Right lobe of liver (tissue), 6 donors: ENCODE data around the gene UNC13D. TPM values are rescaled to one million over a fixed set of nuclear protein-coding genes. Genes with fewer than 3 reads are reported as not detected.
"Not testable (repeated sequence)": the region's sequence is repeated elsewhere in the genome, so short reads cannot be mapped to it uniquely, and the experiment has no call there.

Experiments
- ATAC-seq, 4 donors: fragments of 200-7000 bp; cut with Tn5 transposase; one replicate each; pipeline ENCODE4 v1.9.1; 2020; ENCODE audit warnings: mild to moderate bottlenecking in 4 of 4, moderate library complexity in 4 of 4
- DNase-seq, 3 donors: peaks; one replicate each; pipeline ENCODE4 v3.0.0-alpha.2; 2020
- H3K27ac ChIP-seq, 3 donors: fragments of 200-600 bp; one replicate each; pipeline ENCODE4 v1.8.0; 2022
- H3K27me3 ChIP-seq, 2 donors: fragments of 200-600 bp; one replicate each; pipeline ENCODE4 v1.8.0; 2022
- H3K36me3 ChIP-seq, 4 donors: fragments of 200-600 bp; sonication (generic) in 1 of 4; one replicate each; pipeline versions ENCODE4 v1.5.1 to v1.8.0; 2017 to 2022; ENCODE audit warnings: control low read depth in 1 of 4
- H3K4me1 ChIP-seq, 4 donors: fragments of 200-600 bp; sonication (generic) in 1 of 4; one replicate each; pipeline versions ENCODE4 v1.5.1 to v1.8.0; 2017 to 2022; ENCODE audit warnings: control low read depth in 1 of 4
- H3K4me3 ChIP-seq, 3 donors: fragments of 200-600 bp; one replicate each; pipeline ENCODE4 v1.8.0; 2022
- H3K9me3 ChIP-seq, 4 donors: fragments of 200-600 bp; sonication (generic) in 1 of 4; one replicate each; pipeline versions ENCODE4 v1.5.1 to v1.8.0; 2017 to 2022; ENCODE audit warnings: control low read depth in 1 of 4
- CTCF ChIP-seq, 4 donors: fragments of 200-600 bp in 3 of 4; fragments of 450-650 bp in 1 of 4; IDR thresholded peaks; one replicate each; pipeline versions ENCODE4 v1.5.1 to v1.8.0; 2016 to 2022; ENCODE audit warnings: antibody characterized with exemption in 4 of 4, mild to moderate bottlenecking in 2 of 4
- POLR2A ChIP-seq: fragments of 450-650 bp; IDR thresholded peaks from one replicate; pipeline ENCODE4 v1.6.1; 2017; ENCODE audit warnings: antibody characterized with exemption, mild to moderate bottlenecking
- WGBS: methylation state at CpG from one replicate; pipeline ENCODE4 v1.1.6; 2018; ENCODE audit warnings: low coverage, low lambda C conversion rate; ENCODE audit not compliant: insufficient coverage; ENCODE audit errors: missing lambda C conversion rate; 5-methylcytosine and 5-hydroxymethylcytosine counted together
- intact Hi-C, 2 donors: fragments of 100-400 bp; cut with DNase I; formaldehyde crosslinking; loops; one replicate each; pipeline versions ENCODE4 v1.11.2 to v1.14.1; 2022
- total RNA-seq, 6 experiments: library from RNA; depleted of rRNA in 2 of 6; stranded (reverse); fragments of >200 nt in 2 of 6; fragmentation: NEBNext Ultra II Directional in 3 of 6; extraction: Animal tissue kit (Norgen Biotek cat#: 25700) in 3 of 6; gene quantifications; one replicate each; pipeline versions ENCODE4 v1.1.0 to v1.2.4, GENCODE V29; 2016 to 2023
- donor health status: DM: no; HTN: yes; CAD: no.
- donor health status: DM: no; HTN: no; CAD: no.
- donor health status: DM: no; HTN: no; CAD: no.
- donor health status: DM: no; HTN: yes; CAD: no.
- donor health status: DM: no; HTN: yes; CAD: no.

UNC13D gene
- total RNA-seq, 6 experiments from 2014 or later: 3.4 to 12.5 (median 10.7) TPM

- ATAC-seq: peak; percentile 27 to 46 (median 42)
- H3K27ac ChIP-seq: no peak overlapping the region
Observed at GRCh38 chr17:75864448-75864871, 20.3 kb upstream of the UNC13D start.

GRCh38 chr17:75861927-75862317, 17.7 kb upstream of the UNC13D start:
- intact Hi-C loops: no loop called here
- Histone ChIP-seq H3K36me3 (no peaks in the 10 kb centered on the region), H3K27me3 (no peaks in the 10 kb centered on the region), H3K9me3 (no peaks in the 10 kb centered on the region), H3K4me1 (peaks cover 0 to under 1% (median 0%) of the 10 kb centered on the region in 4 donors), H3K27ac (no peak overlapping the region), H3K4me3 (no peak overlapping the region)
- TF ChIP-seq POLR2A (no peak), CTCF (IDR thresholded peaks at IDR 0.05) (no peak)
- ATAC-seq (no peak), DNase-seq (no peak)
- 80% methylated on average over 1 of the region's 9 CpGs for WGBS

More at GRCh38 chr17:75864448-75864871, 20.3 kb upstream of the UNC13D start:
- whole genome bisulfite sequencing: 43% methylated on average over 6 of the region's 8 CpGs
- Histone ChIP-seq H3K27me3 (no peaks in the 10 kb centered on the region), H3K4me1 (no peaks in the 10 kb centered on the region), H3K36me3 (no peaks in the 10 kb centered on the region), H3K4me3 (no peak overlapping the region), H3K9me3 (no peaks in the 10 kb centered on the region)
- DNase-seq: no peak
- intact Hi-C loops: no loop called here
- no peak for TF ChIP-seq POLR2A
- no peak for TF ChIP-seq CTCF (IDR thresholded peaks at IDR 0.05)

GRCh38 chr17:75859358-75859757, 15.2 kb upstream of the UNC13D start:
- intact Hi-C loops, DNase-seq, H3K4me3 ChIP-seq, H3K27me3 ChIP-seq, H3K36me3 ChIP-seq, ATAC-seq, H3K9me3 ChIP-seq, H3K4me1 ChIP-seq: not testable (repeated sequence)
- H3K27ac ChIP-seq: peak overlapping the region; percentile 61 to 72 (median 70)
- WGBS: 82% methylated on average over 10 of the region's 10 CpGs

- no peak for DNase-seq
- no peak for TF ChIP-seq POLR2A
- peak in 1 of 4 donors; percentile 41 for TF ChIP-seq CTCF (IDR thresholded peaks at IDR 0.05)
- intact Hi-C loops: no loop called here
- 3% methylated on average over 13 of the region's 24 CpGs for WGBS
- H3K27ac ChIP-seq: peak overlapping the region; percentile 96 to 99 (median 96)
- H3K36me3 ChIP-seq: peaks cover 0 to 4% (median 1%) of the 10 kb centered on the region in 4 donors
- ATAC-seq: peak in 2 of 4 donors; percentile 9 to 27
- H3K4me3 ChIP-seq: peak overlapping the region; percentile 77 to 98 (median 81)
- no peaks in the 10 kb centered on the region for H3K9me3 ChIP-seq
- no peaks in the 10 kb centered on the region for H3K27me3 ChIP-seq
- H3K4me1 ChIP-seq: peaks cover 0 to 37% (median 19%) of the 10 kb centered on the region in 4 donors
Observed at GRCh38 chr17:75856062-75856756, 12.0 kb upstream of the UNC13D start.

GRCh38 chr17:75855310-75856061, 11.3 kb upstream of the UNC13D start, which contains the start of gene WBP2:
Gene WBP2 (minus strand): TSS chr17:75855335. CDS start chr17:75855297, 38 bp downstream.
- TF ChIP-seq CTCF (IDR thresholded peaks at IDR 0.05) (peak in 3 of 4 donors; percentile 33 to 41 (median 37)), POLR2A (peak; percentile 96)
- peaks cover 0 to 11% (median 6%) of the 10 kb centered on the region in 4 donors for H3K36me3 ChIP-seq
- intact Hi-C loops: no loop called here
- ATAC-seq (peak; percentile 82 to 91 (median 89)), DNase-seq (peak; percentile 97 to 98 (median 97))
- peak within 1 kb of the TSS; percentile 77 to 98 (median 81) for H3K4me3 ChIP-seq
- H3K4me1 ChIP-seq: peaks cover 0 to 44% (median 23%) of the 10 kb centered on the region in 4 donors
- WGBS: under 1% methylated on average over 13 of the region's 58 CpGs
- H3K9me3 ChIP-seq: no peaks in the 10 kb centered on the region
- H3K27ac ChIP-seq: peak within 1 kb of the TSS; percentile 97 to 100 (median 99)
- H3K27me3 ChIP-seq: no peaks in the 10 kb centered on the region
